HepG2 (cell line): ENCODE measurements around the gene ADAMTSL3. TPM values are rescaled to one million over a fixed set of nuclear protein-coding genes. Genes with fewer than 3 reads are reported as not detected.

Experiments
- ATAC-seq: fragments of 200-7000 bp; cut with Tn5 transposase; 3 replicates; pipeline ENCODE4 v1.9.1; 2020; ENCODE audit warnings: mild to moderate bottlenecking, moderate library complexity
- BruUV-seq: library from RNA; stranded (reverse); fragments of 400-500 nt; replicated peaks from 2 replicates; lab custom pipeline; 2021; lab: Mats Ljungman, UMichigan
- CTCF ChIA-PET: fragments of 300-600 bp; formaldehyde crosslinking; extraction: SDS; loops from one replicate; lab custom pipeline; 2021; ENCODE audit warnings: low total read pairs, inconsistent platforms, low intra/inter-chr PET ratio; lab: Yijun Ruan, JAX
- POLR2A ChIA-PET: fragments of 350-600 bp; sonication (Branson Sonifier 250); formaldehyde crosslinking; loops from one replicate; lab custom pipeline; 2020; ENCODE audit warnings: antibody characterized with exemption, inconsistent platforms; lab: Yijun Ruan, JAX
- DNase-seq: peaks from one replicate; pipeline ENCODE4 v3.0.0-alpha.2; 2015; ENCODE audit warnings: low spot score
- FAIRE-seq: peaks from 3 replicates; lab custom pipeline; 2011; peaks lifted over from hg19 to GRCh38; lab: Jason Lieb, UNC
- H2AFZ ChIP-seq: one replicate; pipeline ENCODE4 v1.6.1; 2011; ENCODE audit warnings: low read length, inconsistent platforms
- H3K27ac ChIP-seq: fragments of 300-600 bp; 3 replicates; pipeline ENCODE4 v1.8.0; 2011; ENCODE audit warnings: mixed run types, mild to moderate bottlenecking, mixed read lengths, low read length, inconsistent platforms; ENCODE audit not compliant: insufficient read depth; ENCODE audit errors: extremely low read length
- H3K27me3 ChIP-seq, 2 experiments: fragments of 200-600 bp in 1 of 2; 2 replicates in 1 of 2; 3 replicates in 1 of 2; pipeline versions ENCODE4 v1.6.0 to v1.8.0; 2011; ENCODE audit warnings: low read length in 2 of 2, mild to moderate bottlenecking in 2 of 2, moderate library complexity in 2 of 2, inconsistent platforms in 1 of 2; ENCODE audit not compliant: insufficient read depth in 2 of 2, control insufficient read depth in 1 of 2
- H3K36me3 ChIP-seq, 2 experiments: fragments of 200-600 bp in 1 of 2; replicated peaks in 1 of 2; 2 replicates in 1 of 2; 3 replicates in 1 of 2; pipeline versions ENCODE4 v1.5.1 to v1.8.0; 2011; ENCODE audit warnings: low read length in 2 of 2, inconsistent platforms in 1 of 2; ENCODE audit not compliant: insufficient read depth in 2 of 2, control insufficient read depth in 1 of 2
- H3K4me1 ChIP-seq: 2 replicates; pipeline ENCODE4 v1.5.1; 2012; ENCODE audit warnings: low read length, inconsistent platforms; ENCODE audit not compliant: insufficient read depth
- H3K4me2 ChIP-seq: 2 replicates; pipeline ENCODE4 v1.6.0; 2011; ENCODE audit warnings: low read depth, low read length, inconsistent platforms
- H3K4me3 ChIP-seq, 3 experiments: fragments of 200-600 bp in 1 of 3; sonication (generic), shearing (Covaris generic) in 1 of 3; replicated peaks in 1 of 3; 2 replicates each; pipeline ENCODE4 v1.5.1; 2011 to 2016; ENCODE audit warnings: low read length in 3 of 3, inconsistent platforms in 2 of 3, low read depth in 2 of 3, mild to moderate bottlenecking in 2 of 3, control low read depth in 1 of 3, mixed read lengths in 1 of 3; ENCODE audit not compliant: insufficient read depth in 1 of 3
- H3K79me2 ChIP-seq: one replicate; pipeline ENCODE4 v1.6.1; 2011; ENCODE audit warnings: low read length, inconsistent platforms; ENCODE audit not compliant: insufficient read depth
- H3K9ac ChIP-seq: 2 replicates; pipeline ENCODE4 v1.6.0; 2011; ENCODE audit warnings: mild to moderate bottlenecking, low read depth, low read length, inconsistent platforms; ENCODE audit not compliant: insufficient read depth
- H3K9me3 ChIP-seq: 2 replicates; pipeline ENCODE4 v1.5.1; 2012; ENCODE audit warnings: mild to moderate bottlenecking, low read length
- H4K20me1 ChIP-seq: 2 replicates; pipeline ENCODE4 v1.6.0; 2011; ENCODE audit warnings: inconsistent platforms, mild to moderate bottlenecking, low read length, moderate library complexity; ENCODE audit not compliant: insufficient read depth
- BATF2 ChIP-seq: sonication (generic); formaldehyde crosslinking; IDR thresholded peaks from 2 replicates; pipeline ENCODE4 v1.8.0; 2022; ENCODE audit warnings: mild to moderate bottlenecking, missing genetic modification reagents, moderate library complexity
- CTCF ChIP-seq: sonication (generic); formaldehyde crosslinking; IDR thresholded peaks from 2 replicates; pipeline ENCODE4 v1.5.0; 2020; ENCODE audit warnings: mild to moderate bottlenecking, missing genetic modification reagents, moderate library complexity
- GATA4 ChIP-seq: sonication (generic); IDR thresholded peaks from 2 replicates; pipeline ENCODE4 v1.6.1; 2016; ENCODE audit warnings: antibody characterized with exemption, low read depth, borderline replicate concordance
- HNRNPL ChIP-seq: fragments of 200-400 bp; formaldehyde crosslinking; IDR thresholded peaks from 2 replicates; pipeline ENCODE4 v1.6.1; 2017; ENCODE audit warnings: mild to moderate bottlenecking, low read depth, low read length
- HNRNPLL ChIP-seq: fragments of 200-400 bp; formaldehyde crosslinking; IDR thresholded peaks from 2 replicates; pipeline ENCODE4 v1.6.1; 2017; ENCODE audit warnings: mild to moderate bottlenecking, low read depth, low read length; ENCODE audit not compliant: poor library complexity, severe bottlenecking
- SMC3 ChIP-seq: IDR thresholded peaks from 2 replicates; pipeline ENCODE4 v1.6.1; 2011; ENCODE audit warnings: low read length, improper control_type of control experiment
- STAG1 ChIP-seq: sonication (generic); formaldehyde crosslinking; IDR thresholded peaks from 2 replicates; pipeline ENCODE4 v1.4.0; 2020; ENCODE audit warnings: missing genetic modification reagents
- XBP1 ChIP-seq: sonication (generic); formaldehyde crosslinking; IDR thresholded peaks from 2 replicates; pipeline ENCODE4 v1.5.0; 2020; ENCODE audit warnings: missing genetic modification reagents
- YEATS2 ChIP-seq: sonication (generic); formaldehyde crosslinking; IDR thresholded peaks from 2 replicates; pipeline ENCODE4 v1.4.0; 2020; ENCODE audit warnings: missing genetic modification reagents, borderline replicate concordance
- YEATS4 ChIP-seq: sonication (generic); formaldehyde crosslinking; IDR thresholded peaks from 2 replicates; pipeline ENCODE4 v1.4.0; 2020; ENCODE audit warnings: missing genetic modification reagents, borderline replicate concordance
- ZNF136 ChIP-seq: sonication (generic); formaldehyde crosslinking; IDR thresholded peaks from 2 replicates; pipeline ENCODE4 v1.8.1; 2022; ENCODE audit warnings: low read depth, mild to moderate bottlenecking, moderate library complexity, missing genetic modification reagents
- ZNF510 ChIP-seq: sonication (generic); formaldehyde crosslinking; IDR thresholded peaks from 2 replicates; pipeline ENCODE4 v1.4.0; 2020; ENCODE audit warnings: low read depth, mild to moderate bottlenecking, missing genetic modification reagents
- ZNF605 ChIP-seq: sonication (generic); formaldehyde crosslinking; IDR thresholded peaks from 2 replicates; pipeline ENCODE4 v1.8.0; 2022; ENCODE audit warnings: mild to moderate bottlenecking, missing genetic modification reagents
- ZNF644 ChIP-seq: IDR thresholded peaks from 2 replicates; pipeline ENCODE4 v1.6.1; 2016; ENCODE audit warnings: low read depth
- ZSCAN9 ChIP-seq: IDR thresholded peaks from 2 replicates; pipeline ENCODE4 v1.6.1; 2016; ENCODE audit warnings: borderline replicate concordance
- WGBS: methylation state at CpG from one replicate; pipeline ENCODE4 v1.1.6; 2017; ENCODE audit warnings: low lambda C conversion rate; 5-methylcytosine and 5-hydroxymethylcytosine counted together
- in situ Hi-C: cut with HindIII; loops from 2 replicates; pipeline ENCODE4 v1.10.0; 2017; ENCODE audit warnings: low pct_unique_long_range_greater_than_20kb; ENCODE audit not compliant: extremely low pct_ligation_motif_present
- intact Hi-C: fragments of 100-400 bp; cut with micrococcal nuclease; formaldehyde crosslinking; loops from one replicate; pipeline ENCODE4 v1.10.0; 2022; ENCODE audit not compliant: unreplicated experiment
- polyA plus RNA-seq, 8 experiments: library from polyadenylated mRNA; depleted of rRNA in 3 of 8; stranded (reverse) in 7 of 8; unstranded in 1 of 8; fragments of >200 nt; fragmentation: Illumina TruSeq in 4 of 8; extraction: Trizol in 4 of 8; gene quantifications; 2 replicates each; pipeline versions ENCODE4 v1.2.1 to v1.2.3, GENCODE V29; 2011 to 2016; ENCODE audit warnings: low read depth in 4 of 8, missing spikeins in 1 of 8, mixed read lengths in 1 of 8; ENCODE audit not compliant: insufficient read depth in 1 of 8
- total RNA-seq, 5 experiments: library from RNA; depleted of rRNA; stranded (reverse); fragments of >200 nt; fragmentation: Illumina TruSeq; extraction: Trizol; gene quantifications; 2 replicates each; pipeline ENCODE4 v1.2.3, GENCODE V29; 2016; ENCODE audit warnings: low read depth in 1 of 5

ADAMTSL3 gene
- total and polyA plus RNA-seq, 2 of the 13 experiments (the other 11 are each of a cell fraction or from before 2014, with no cell fraction given) = 0.04 to 0.09 TPM

DNA sequence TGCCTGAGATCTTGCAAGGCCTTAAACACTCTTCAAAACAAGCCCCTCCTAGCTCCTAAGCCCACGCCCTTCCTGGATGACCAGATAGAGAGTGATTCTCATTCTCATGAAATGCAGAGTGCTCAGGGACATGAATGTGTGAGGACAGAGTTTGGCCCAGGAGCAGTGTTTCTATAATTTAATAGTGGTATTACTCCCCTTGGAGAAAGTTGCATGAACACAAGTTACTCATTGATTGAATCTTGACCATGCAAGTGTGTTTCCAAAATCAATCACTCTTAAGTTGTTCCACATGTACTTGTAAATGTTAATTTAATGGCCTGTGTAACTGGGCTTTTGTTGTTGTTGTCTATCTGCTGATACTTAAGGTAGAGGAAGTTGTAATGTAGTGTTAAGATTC, 181.6 kb downstream of the ADAMTSL3 start:
- POLR2A ChIA-PET = no interaction called here

DNA sequence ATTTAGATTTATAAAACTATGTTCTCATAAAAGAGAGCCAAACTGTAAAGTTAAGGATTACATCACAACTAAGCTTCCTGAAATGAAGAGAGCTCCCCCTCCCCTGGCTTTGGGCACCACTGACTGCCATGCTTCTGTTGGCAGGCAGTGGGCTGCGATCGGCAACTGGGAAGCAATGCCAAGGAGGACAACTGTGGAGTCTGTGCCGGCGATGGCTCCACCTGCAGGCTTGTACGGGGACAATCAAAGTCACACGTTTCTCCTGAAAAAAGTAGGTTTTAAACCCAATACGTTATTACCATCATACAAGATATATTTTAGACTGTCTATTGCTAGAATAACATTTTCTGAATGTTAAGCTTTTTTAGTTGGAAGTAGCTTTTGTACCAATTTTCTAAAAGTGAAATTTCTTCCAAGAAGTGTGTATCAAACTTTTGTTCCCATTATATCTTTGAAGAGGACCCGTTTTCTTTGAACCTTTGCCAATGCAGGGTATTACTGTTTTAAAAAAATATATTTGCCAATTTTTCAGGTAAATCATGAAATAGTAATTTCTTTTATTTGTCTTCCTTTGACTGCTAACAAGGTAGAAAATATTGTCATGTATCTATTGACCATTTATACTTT, 184.1 kb downstream of the ADAMTSL3 start:
- H3K9ac ChIP-seq = no peak overlapping the region
- CTCF ChIA-PET = interaction anchor here (1.0 kb wide), 1 partner anchor 272 kb away, joined by 3 read pairs; no protein-coding TSS in a partner anchor
- peak; percentile 82 for ATAC-seq
- peak; percentile 38; the same call in 1 of the 2 replicates for TF ChIP-seq SMC3
- TF ChIP-seq YEATS2 (CRISPR knock-in tag) = no peak
- 0 out of 2 replicates have a peak, but pooled peaks have one; percentile 42 for TF ChIP-seq HNRNPL
- TF ChIP-seq ZNF644 (CRISPR knock-in tag) = 0 out of 2 replicates have a peak, but pooled peaks have one; percentile 42
- peak; percentile 68 for TF ChIP-seq CTCF
- TF ChIP-seq STAG1 (CRISPR knock-in tag) = peak; percentile 50
- TF ChIP-seq ZSCAN9 (CRISPR knock-in tag) = no peak
- TF ChIP-seq ZNF605 (CRISPR knock-in tag) = no peak
- no peak for TF ChIP-seq BATF2
- TF ChIP-seq, all 625 proteins: peak for 5
- FAIRE-seq (peak; percentile 46), DNase-seq (peak; percentile 5)
- BruUV-seq = no TSS peak
- WGBS = 8% methylated on average over 5 of the region's 8 CpGs
- intact Hi-C loops = no loop called here
- Histone ChIP-seq H2AFZ (no peak overlapping the region), H4K20me1 (no peaks in the 10 kb centered on the region), H3K4me3 (no peak overlapping the region), H3K27ac (no peak overlapping the region), H3K4me2 (no peak overlapping the region), H3K36me3 (no peaks in the 10 kb centered on the region), H3K27me3 (no peaks in the 10 kb centered on the region), H3K79me2 (no peaks in the 10 kb centered on the region), H3K4me1 (no peaks in the 10 kb centered on the region), H3K9me3 (no peaks in the 10 kb centered on the region)
- POLR2A ChIA-PET = no interaction called here
- in situ Hi-C loops = loop anchor here (10.0 kb wide), 1 partner anchor 273 kb away; no protein-coding TSS in a partner anchor

More for the DNA sequence above, 181.6 kb downstream of the ADAMTSL3 start:
- TF ChIP-seq ZNF510 (CRISPR knock-in tag) (no peak), XBP1 (CRISPR knock-in tag) (no peak), YEATS4 (no peak), GATA4 (no peak), HNRNPLL (no peak), ZNF136 (CRISPR knock-in tag) (no peak)
- Histone ChIP-seq H3K27me3 (no peaks in the 10 kb centered on the region), H3K4me1 (no peaks in the 10 kb centered on the region), H4K20me1 (no peaks in the 10 kb centered on the region), H3K9ac (no peak overlapping the region), H3K36me3 (no peaks in the 10 kb centered on the region), H3K9me3 (no peaks in the 10 kb centered on the region), H2AFZ (no peak overlapping the region), H3K4me2 (no peak overlapping the region), H3K79me2 (no peaks in the 10 kb centered on the region), H3K4me3 (no peak overlapping the region), H3K27ac (no peak overlapping the region)
- intact Hi-C loops = no loop called here
- CTCF ChIA-PET = no interaction called here
- 6% methylated on average over 1 of the region's 1 CpG for WGBS
- ATAC-seq = no peak
- no TSS peak for BruUV-seq
- in situ Hi-C loops = loop anchor here (10.0 kb wide), 1 partner anchor 271 kb away; no protein-coding TSS in a partner anchor
- no peak for FAIRE-seq
- no peak for DNase-seq
